ENCODE data around the gene KCTD7.
"Not testable (repeated sequence)": the region's sequence is repeated elsewhere in the genome, so short reads cannot be mapped to it uniquely, and the experiment has no call there.

Gene KCTD7

GRCh38 chr7:66668677-66669076, 40.0 kb downstream of the KCTD7 start:
- no peaks in the 10 kb centered on the region for H3K9me3 Mint-ChIP-seq
- no peak overlapping the region for H3K4me3 Mint-ChIP-seq
- H3K36me3 Mint-ChIP-seq (ENCODE audit: insufficient read depth) = peaks cover 6% of the 10 kb centered on the region
- H3K4me1 Mint-ChIP-seq (ENCODE audit: low read depth in 2 of 2) = peaks cover 3 to 9% of the 10 kb centered on the region in 2 donors
- no peak overlapping the region for H3K27ac Mint-ChIP-seq
- H3K27me3 Mint-ChIP-seq = no peaks in the 10 kb centered on the region
- ATAC-seq (replicated peaks) = no peak
- no peak for DNase-seq

DNA sequence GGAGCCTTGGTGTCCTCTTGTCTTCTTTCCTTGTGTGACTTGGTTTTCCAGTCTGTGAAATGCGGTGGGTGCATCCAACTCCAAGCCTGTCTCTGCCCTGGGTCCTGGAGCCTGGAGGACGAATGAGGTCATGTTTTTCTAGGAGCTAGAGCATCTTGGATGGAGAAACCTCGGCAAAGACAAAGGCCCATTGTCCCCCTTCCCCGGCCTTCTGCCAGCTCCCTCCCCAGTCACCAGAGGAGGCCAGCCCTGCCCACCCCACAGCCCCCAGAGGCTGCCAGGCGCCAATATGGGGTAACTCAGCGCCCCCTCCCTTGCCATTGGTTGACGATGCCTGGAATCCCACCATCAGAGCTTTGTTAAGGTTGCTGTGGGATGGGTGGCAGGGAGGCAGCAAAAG, 40.4 kb downstream of the KCTD7 start:
- H3K4me1 Mint-ChIP-seq (ENCODE audit: low read depth in 2 of 2) = peaks cover 2 to 9% of the 10 kb centered on the region in 2 donors
- no peaks in the 10 kb centered on the region for H3K9me3 Mint-ChIP-seq
- no peak overlapping the region for H3K27ac Mint-ChIP-seq
- H3K4me3 Mint-ChIP-seq = no peak overlapping the region
- no peak for ATAC-seq (replicated peaks)
- DNase-seq = no peak
- peaks cover 5% of the 10 kb centered on the region for H3K36me3 Mint-ChIP-seq (ENCODE audit: insufficient read depth)
- no peaks in the 10 kb centered on the region for H3K27me3 Mint-ChIP-seq

GRCh38 chr7:66669496-66669895, 40.8 kb downstream of the KCTD7 start:
- no peak for DNase-seq
- no peak overlapping the region for H3K4me3 Mint-ChIP-seq
- no peaks in the 10 kb centered on the region for H3K9me3 Mint-ChIP-seq
- H3K27ac Mint-ChIP-seq = peak overlapping the region in 1 of 2 donors; percentile 2
- peaks cover 2 to 9% of the 10 kb centered on the region in 2 donors for H3K4me1 Mint-ChIP-seq (ENCODE audit: low read depth in 2 of 2)
- no peak for ATAC-seq (replicated peaks)
- H3K27me3 Mint-ChIP-seq = no peaks in the 10 kb centered on the region
- peaks cover 3% of the 10 kb centered on the region for H3K36me3 Mint-ChIP-seq (ENCODE audit: insufficient read depth)

- Mint-ChIP-seq H3K4me1 (ENCODE audit: low read depth in 2 of 2) (peaks cover 2 to 3% of the 10 kb centered on the region in 2 donors), H3K36me3 (ENCODE audit: insufficient read depth) (no peaks in the 10 kb centered on the region), H3K27me3 (no peaks in the 10 kb centered on the region), H3K4me3 (no peak overlapping the region), H3K9me3 (no peaks in the 10 kb centered on the region), H3K27ac (peak overlapping the region in 1 of 2 donors; percentile 49)
- ATAC-seq (replicated peaks) (no peak), DNase-seq (no peak)
These were observed 42.4 kb downstream of the KCTD7 start for GRCh38 chr7:66671034-66671433.

DNA sequence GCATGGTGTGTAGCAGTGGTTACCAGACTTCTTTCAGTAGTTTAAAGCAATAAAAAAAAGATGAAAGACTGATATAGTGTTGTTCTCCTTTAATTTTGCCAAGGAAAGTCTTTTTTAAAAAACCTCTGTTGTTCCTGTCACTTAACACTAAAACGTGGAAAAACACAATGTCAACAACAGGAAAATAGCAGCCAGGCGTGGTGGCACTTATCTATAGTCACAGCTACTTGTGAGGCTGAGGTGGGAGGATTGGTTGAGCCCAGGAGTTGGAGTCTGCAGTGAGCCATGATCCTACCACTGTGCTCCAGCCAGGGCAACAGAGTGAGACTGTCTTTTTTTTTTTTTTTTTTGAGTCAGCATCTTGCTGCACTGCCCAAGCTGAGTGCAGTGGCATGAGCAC, 42.8 kb downstream of the KCTD7 start:
- not testable (repeated sequence) for H3K9me3 Mint-ChIP-seq; H3K36me3 Mint-ChIP-seq (ENCODE audit: insufficient read depth); H3K27me3 Mint-ChIP-seq; H3K4me1 Mint-ChIP-seq (ENCODE audit: low read depth in 2 of 2); H3K4me3 Mint-ChIP-seq; ATAC-seq (replicated peaks); DNase-seq
- peak overlapping the region in 1 of 2 donors; percentile 49 for H3K27ac Mint-ChIP-seq

DNA sequence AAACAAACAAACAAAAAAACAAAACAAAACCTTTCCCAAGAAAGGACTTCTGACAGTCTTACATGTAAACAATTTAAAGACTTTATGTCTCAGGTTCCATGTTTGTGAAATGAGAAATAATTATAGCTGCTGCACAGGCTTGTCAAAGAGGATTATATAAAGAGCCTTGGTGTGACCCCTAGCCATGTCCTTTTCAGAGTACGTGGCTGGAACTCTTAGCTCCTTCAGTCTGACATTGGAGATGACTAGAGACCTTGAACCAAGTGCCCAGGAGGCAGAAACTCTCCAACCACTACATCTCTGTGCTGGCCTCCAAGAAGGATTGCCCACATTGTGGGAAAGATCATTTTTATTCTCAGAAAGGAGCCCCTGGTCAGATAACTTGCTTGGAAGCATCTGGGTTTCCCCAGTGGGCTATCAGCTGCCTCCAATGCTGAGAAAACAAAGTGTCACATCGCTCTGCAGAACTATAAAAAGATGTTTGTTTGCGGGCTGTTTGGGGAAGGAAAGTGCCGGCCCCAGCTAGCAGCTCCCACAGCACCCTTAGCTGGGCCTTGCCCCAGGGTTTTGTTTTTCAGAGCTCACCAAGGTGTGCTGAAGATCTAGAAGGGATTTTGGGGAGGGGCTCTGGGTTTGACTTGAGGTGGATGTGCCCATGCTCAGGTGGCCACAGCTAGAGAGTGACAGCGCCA, 43.9 kb downstream of the KCTD7 start:
- ATAC-seq (replicated peaks) = peak; percentile 22
- H3K4me3 Mint-ChIP-seq; H3K27me3 Mint-ChIP-seq; H3K36me3 Mint-ChIP-seq (ENCODE audit: insufficient read depth); H3K27ac Mint-ChIP-seq; DNase-seq; H3K4me1 Mint-ChIP-seq (ENCODE audit: low read depth in 2 of 2); H3K9me3 Mint-ChIP-seq: not testable (repeated sequence)

GRCh38 chr7:66673124-66673640, 44.5 kb downstream of the KCTD7 start:
- not testable (repeated sequence) for H3K36me3 Mint-ChIP-seq (ENCODE audit: insufficient read depth); DNase-seq; H3K4me1 Mint-ChIP-seq (ENCODE audit: low read depth in 2 of 2); H3K9me3 Mint-ChIP-seq; H3K27me3 Mint-ChIP-seq; H3K27ac Mint-ChIP-seq; H3K4me3 Mint-ChIP-seq
- ATAC-seq (replicated peaks) = peak; percentile 35

- peaks cover 11 to 19% of the 10 kb centered on the region in 2 donors for H3K4me1 Mint-ChIP-seq (ENCODE audit: low read depth in 2 of 2)
These were observed 51.1 kb downstream of the KCTD7 start for GRCh38 chr7:66679633-66680244.

GRCh38 chr7:66681491-66682349, 53.0 kb downstream of the KCTD7 start:
- H3K4me3 Mint-ChIP-seq = peak overlapping the region; percentile 85 to 88
- no peaks in the 10 kb centered on the region for H3K9me3 Mint-ChIP-seq
- peak overlapping the region; percentile 97 to 98 for H3K27ac Mint-ChIP-seq
- DNase-seq (peak; percentile 96 to 97 (median 96)), ATAC-seq (replicated peaks) (peak; percentile 97)
- no peaks in the 10 kb centered on the region for H3K27me3 Mint-ChIP-seq
- H3K36me3 Mint-ChIP-seq (ENCODE audit: insufficient read depth) = peaks cover 22% of the 10 kb centered on the region
- H3K4me1 Mint-ChIP-seq (ENCODE audit: low read depth in 2 of 2) = peaks cover 11 to 20% of the 10 kb centered on the region in 2 donors

More at GRCh38 chr7:66679633-66680244, 51.1 kb downstream of the KCTD7 start:
- no peaks in the 10 kb centered on the region for H3K27me3 Mint-ChIP-seq
- H3K4me3 Mint-ChIP-seq = no peak overlapping the region
- no peaks in the 10 kb centered on the region for H3K9me3 Mint-ChIP-seq
- peak overlapping the region; percentile 71 to 97 for H3K27ac Mint-ChIP-seq
- DNase-seq = no peak
- H3K36me3 Mint-ChIP-seq (ENCODE audit: insufficient read depth) = peaks cover 22% of the 10 kb centered on the region
- ATAC-seq (replicated peaks) = no peak

DNA sequence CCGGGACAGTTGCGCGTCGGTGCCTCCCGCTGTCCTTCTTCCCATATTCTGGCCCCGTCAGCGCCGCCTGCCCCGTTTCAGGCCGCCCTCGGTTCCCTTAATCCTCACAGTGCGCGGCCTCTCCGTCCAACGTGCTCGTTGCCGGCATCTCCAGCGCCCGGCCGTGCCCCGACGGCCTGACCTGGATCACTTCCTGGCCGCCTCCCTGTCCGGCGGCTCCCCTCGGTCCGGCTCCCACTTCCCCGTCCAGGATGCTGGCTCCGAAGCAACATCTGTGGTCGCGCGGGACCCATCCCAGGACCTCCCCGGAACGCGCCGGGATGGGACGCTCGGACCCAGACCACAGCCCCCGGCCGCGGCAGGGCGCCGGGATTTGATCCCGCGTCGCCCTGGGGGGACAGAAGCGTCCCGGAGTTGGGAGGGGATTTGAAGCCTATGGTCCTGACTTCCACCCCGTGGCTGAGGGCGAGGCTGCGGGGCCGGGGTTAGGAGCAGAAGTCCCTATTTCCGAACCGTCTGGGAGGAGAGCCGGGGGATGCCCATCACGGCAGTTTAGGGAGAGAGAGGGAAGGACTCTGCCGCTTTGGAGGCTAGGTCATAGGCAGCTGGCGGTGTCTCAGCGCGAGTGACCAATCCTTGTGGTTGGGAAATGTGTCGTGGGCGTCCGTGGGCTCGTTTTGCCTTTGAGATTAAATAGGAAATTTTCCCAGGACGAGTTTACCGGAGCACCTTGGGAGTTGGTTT, 53.8 kb downstream of the KCTD7 start:
- peak overlapping the region; percentile 85 to 88 for H3K4me3 Mint-ChIP-seq
- H3K9me3 Mint-ChIP-seq = no peaks in the 10 kb centered on the region
- DNase-seq (peak in 1 of 3 experiments; percentile 9), ATAC-seq (replicated peaks) (no peak)
- H3K4me1 Mint-ChIP-seq (ENCODE audit: low read depth in 2 of 2) = peaks cover 11 to 20% of the 10 kb centered on the region in 2 donors
- peaks cover 22% of the 10 kb centered on the region for H3K36me3 Mint-ChIP-seq (ENCODE audit: insufficient read depth)
- no peaks in the 10 kb centered on the region for H3K27me3 Mint-ChIP-seq
- peak overlapping the region; percentile 97 to 98 for H3K27ac Mint-ChIP-seq

DNA sequence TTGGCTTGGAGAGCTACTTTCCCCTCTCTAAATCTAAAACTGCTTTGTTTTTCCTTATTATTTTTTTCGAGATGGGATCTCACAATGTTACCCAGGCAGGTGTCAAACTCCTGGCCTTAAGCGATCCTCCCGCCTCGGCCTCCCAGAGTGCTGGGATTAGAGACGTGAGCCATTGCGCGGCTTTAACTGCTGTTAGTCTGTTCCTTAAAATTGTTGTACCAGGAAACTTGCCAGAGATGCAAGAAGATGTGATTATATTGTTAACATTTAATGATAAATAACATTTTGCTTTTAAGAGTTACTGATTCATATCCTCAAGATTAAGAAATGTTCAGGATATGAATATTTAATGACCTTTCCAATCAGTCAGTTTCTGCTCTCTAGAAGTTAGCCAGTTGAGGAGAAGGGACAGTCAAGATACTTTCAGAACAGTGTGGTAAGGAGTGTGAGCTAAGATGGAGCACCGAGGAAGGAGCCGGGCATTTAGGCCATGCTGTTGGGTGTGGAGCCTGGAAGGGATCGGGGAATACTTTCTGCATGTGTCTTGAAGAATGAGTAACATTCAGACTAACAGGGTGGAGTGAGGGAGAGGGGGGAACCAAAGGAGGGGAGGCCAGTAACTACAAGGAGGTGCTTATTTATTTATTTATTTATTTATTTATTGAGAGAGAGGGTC, 54.6 kb downstream of the KCTD7 start:
- H3K4me1 Mint-ChIP-seq (ENCODE audit: low read depth in 2 of 2) = peaks cover 11 to 20% of the 10 kb centered on the region in 2 donors

GRCh38 chr7:66683770-66684123, 55.1 kb downstream of the KCTD7 start:
- H3K9me3 Mint-ChIP-seq = peaks cover 0 to 1% of the 10 kb centered on the region in 2 donors
- H3K36me3 Mint-ChIP-seq (ENCODE audit: insufficient read depth) = peaks cover 22% of the 10 kb centered on the region
- no peaks in the 10 kb centered on the region for H3K27me3 Mint-ChIP-seq
- DNase-seq = no peak
- H3K27ac Mint-ChIP-seq = peak overlapping the region in 1 of 2 donors; percentile 97
- no peak for ATAC-seq (replicated peaks)
- peaks cover 11 to 20% of the 10 kb centered on the region in 2 donors for H3K4me1 Mint-ChIP-seq (ENCODE audit: low read depth in 2 of 2)
- H3K4me3 Mint-ChIP-seq = no peak overlapping the region

More for the DNA sequence above, 54.6 kb downstream of the KCTD7 start:
- not testable (repeated sequence) for ATAC-seq (replicated peaks); H3K27me3 Mint-ChIP-seq; H3K9me3 Mint-ChIP-seq; DNase-seq
- H3K27ac Mint-ChIP-seq = peak overlapping the region; percentile 71 to 97
- peaks cover 22% of the 10 kb centered on the region for H3K36me3 Mint-ChIP-seq (ENCODE audit: insufficient read depth)
- H3K4me3 Mint-ChIP-seq = peak overlapping the region; percentile 85 to 88
